OCI-LY1 (cell line): ENCODE results near the gene RAB7B.

Source experiments
- EZH2 ChIP-seq: fragments of 200-600 bp; sonication (generic), shearing (Covaris generic); IDR thresholded peaks from 2 replicates; pipeline ENCODE4 v1.8.0; 2017; ENCODE audit warnings: borderline replicate concordance, mixed run types, mild to moderate bottlenecking, antibody characterized with exemption, low read length, moderate library complexity, mixed read lengths
- TF ChIP-seq, protein P1 (sequence below): fragments of 200-600 bp; sonication (generic), shearing (Covaris generic); IDR thresholded peaks from 2 replicates; pipeline ENCODE4 v1.5.1; 2017; ENCODE audit warnings: mild to moderate bottlenecking, antibody characterized with exemption, low read length, moderate library complexity, mixed read lengths

DNA sequence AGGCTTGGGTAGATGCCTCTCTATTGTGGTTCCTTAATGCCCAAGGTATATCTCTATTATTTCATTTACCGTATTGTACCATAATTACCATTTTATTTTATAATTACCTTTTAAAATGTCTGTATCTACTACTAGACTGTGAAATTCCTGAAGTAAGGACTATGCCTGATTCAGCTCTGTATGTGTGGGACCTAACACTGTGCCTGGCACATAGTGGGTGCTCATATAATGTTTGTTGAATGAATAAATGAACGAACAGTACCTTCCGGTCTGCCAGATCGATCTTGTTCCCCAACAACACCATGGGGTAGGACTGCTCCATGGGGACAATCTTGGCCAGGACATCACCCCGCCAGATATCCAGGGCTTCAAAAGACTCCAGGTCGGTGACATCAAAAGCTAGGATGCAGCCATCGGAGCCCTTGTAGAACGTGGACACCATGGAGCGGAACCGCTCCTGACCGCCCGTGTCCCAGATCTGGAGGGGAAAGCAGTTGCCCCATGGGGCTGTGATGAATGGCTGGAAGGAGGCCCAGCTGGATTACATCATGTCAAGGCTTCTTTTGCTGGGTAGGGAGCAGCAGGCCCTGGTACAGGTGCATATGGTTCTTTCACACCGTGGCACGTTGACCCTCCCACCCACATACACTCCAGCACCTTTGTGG, 10.8 kb downstream of the RAB7B start:
- TF ChIP-seq, protein P1, sequence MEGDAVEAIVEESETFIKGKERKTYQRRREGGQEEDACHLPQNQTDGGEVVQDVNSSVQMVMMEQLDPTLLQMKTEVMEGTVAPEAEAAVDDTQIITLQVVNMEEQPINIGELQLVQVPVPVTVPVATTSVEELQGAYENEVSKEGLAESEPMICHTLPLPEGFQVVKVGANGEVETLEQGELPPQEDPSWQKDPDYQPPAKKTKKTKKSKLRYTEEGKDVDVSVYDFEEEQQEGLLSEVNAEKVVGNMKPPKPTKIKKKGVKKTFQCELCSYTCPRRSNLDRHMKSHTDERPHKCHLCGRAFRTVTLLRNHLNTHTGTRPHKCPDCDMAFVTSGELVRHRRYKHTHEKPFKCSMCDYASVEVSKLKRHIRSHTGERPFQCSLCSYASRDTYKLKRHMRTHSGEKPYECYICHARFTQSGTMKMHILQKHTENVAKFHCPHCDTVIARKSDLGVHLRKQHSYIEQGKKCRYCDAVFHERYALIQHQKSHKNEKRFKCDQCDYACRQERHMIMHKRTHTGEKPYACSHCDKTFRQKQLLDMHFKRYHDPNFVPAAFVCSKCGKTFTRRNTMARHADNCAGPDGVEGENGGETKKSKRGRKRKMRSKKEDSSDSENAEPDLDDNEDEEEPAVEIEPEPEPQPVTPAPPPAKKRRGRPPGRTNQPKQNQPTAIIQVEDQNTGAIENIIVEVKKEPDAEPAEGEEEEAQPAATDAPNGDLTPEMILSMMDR: no peak
- no peak for TF ChIP-seq EZH2
